Measurements from ENCODE around the gene GDE1.

The GDE1 gene

GRCh38 chr16:19540241-19540970 lies 18.5 kb upstream of the GDE1 start:
- no peak for DNase-seq
- no peaks in the 10 kb centered on the region for H3K9me3 Mint-ChIP-seq

GRCh38 chr16:19532601-19533000 lies 10.7 kb upstream of the GDE1 start:
- no peaks in the 10 kb centered on the region for H3K4me1 Mint-ChIP-seq
- peaks cover 54% of the 10 kb centered on the region for H3K36me3 Mint-ChIP-seq (ENCODE audit: low read depth)
- H3K27ac Mint-ChIP-seq, result no peak overlapping the region
- H3K4me3 Mint-ChIP-seq, result no peak overlapping the region
- H3K9me3 Mint-ChIP-seq, result no peaks in the 10 kb centered on the region
- ATAC-seq, result no peak
- no peaks in the 10 kb centered on the region for H3K27me3 Mint-ChIP-seq
- DNase-seq, result no peak

More at GRCh38 chr16:19540241-19540970, 18.5 kb upstream of the GDE1 start:
- no peaks in the 10 kb centered on the region for H3K27me3 Mint-ChIP-seq
- no peaks in the 10 kb centered on the region for H3K4me1 Mint-ChIP-seq
- ATAC-seq, result no peak
- no peak overlapping the region for H3K4me3 Mint-ChIP-seq
- no peak overlapping the region for H3K27ac Mint-ChIP-seq
- H3K36me3 Mint-ChIP-seq (ENCODE audit: low read depth), result peaks cover 53% of the 10 kb centered on the region

- Mint-ChIP-seq H3K4me3 (no peak overlapping the region), H3K27ac (no peak overlapping the region)
- ATAC-seq, result no peak
Measured at GRCh38 chr16:19528666-19529065, 6.8 kb upstream of the GDE1 start.

GRCh38 chr16:19527161-19527560 lies 5.3 kb upstream of the GDE1 start:
- Mint-ChIP-seq H3K27me3 (no peaks in the 10 kb centered on the region), H3K36me3 (ENCODE audit: low read depth) (peaks cover 25% of the 10 kb centered on the region), H3K9me3 (no peaks in the 10 kb centered on the region), H3K4me3 (no peak overlapping the region), H3K4me1 (peaks cover 29% of the 10 kb centered on the region), H3K27ac (no peak overlapping the region)
- DNase-seq (no peak), ATAC-seq (no peak)

More at GRCh38 chr16:19528666-19529065, 6.8 kb upstream of the GDE1 start:
- no peak for DNase-seq
- H3K36me3 Mint-ChIP-seq (ENCODE audit: low read depth), result peaks cover 33% of the 10 kb centered on the region
- H3K27me3 Mint-ChIP-seq, result no peaks in the 10 kb centered on the region
- H3K4me1 Mint-ChIP-seq, result peaks cover 18% of the 10 kb centered on the region
- H3K9me3 Mint-ChIP-seq, result no peaks in the 10 kb centered on the region

GRCh38 chr16:19525385-19525723 lies 3.5 kb upstream of the GDE1 start:
- Mint-ChIP-seq H3K27me3 (no peaks in the 10 kb centered on the region), H3K9me3 (no peaks in the 10 kb centered on the region), H3K27ac (peak overlapping the region; percentile 56), H3K4me3 (peak overlapping the region; percentile 92), H3K36me3 (ENCODE audit: low read depth) (peaks cover 18% of the 10 kb centered on the region), H3K4me1 (peaks cover 41% of the 10 kb centered on the region)
- no peak for DNase-seq
- no peak for ATAC-seq

GRCh38 chr16:19524616-19525384 lies 2.9 kb upstream of the GDE1 start:
- Mint-ChIP-seq H3K4me3 (peak overlapping the region; percentile 92), H3K4me1 (peaks cover 44% of the 10 kb centered on the region), H3K9me3 (no peaks in the 10 kb centered on the region), H3K27me3 (no peaks in the 10 kb centered on the region), H3K36me3 (ENCODE audit: low read depth) (peaks cover 16% of the 10 kb centered on the region), H3K27ac (peak overlapping the region; percentile 56)
- DNase-seq (no peak), ATAC-seq (no peak)

GRCh38 chr16:19524356-19524615 lies 2.4 kb upstream of the GDE1 start:
- H3K4me3 Mint-ChIP-seq, result peak overlapping the region; percentile 92

GRCh38 chr16:19523559-19524355 lies 1.9 kb upstream of the GDE1 start, which contains the start of gene CCP110:
TSS of gene CCP110 (plus strand) at chr16:19523942. CDS start at chr16:19527882, 3,940 bp downstream.
- H3K9me3 Mint-ChIP-seq, result no peaks in the 10 kb centered on the region
- peak within 1 kb of the TSS; percentile 92 for H3K4me3 Mint-ChIP-seq
- H3K27ac Mint-ChIP-seq, result peak within 1 kb of the TSS; percentile 86
- H3K27me3 Mint-ChIP-seq, result no peaks in the 10 kb centered on the region
- H3K36me3 Mint-ChIP-seq (ENCODE audit: low read depth), result peaks cover 10% of the 10 kb centered on the region
- H3K4me1 Mint-ChIP-seq, result peaks cover 46% of the 10 kb centered on the region
- ATAC-seq (peak; percentile 87), DNase-seq (peak; percentile 92)

More at GRCh38 chr16:19524356-19524615, 2.4 kb upstream of the GDE1 start:
- Mint-ChIP-seq H3K9me3 (no peaks in the 10 kb centered on the region), H3K36me3 (ENCODE audit: low read depth) (peaks cover 14% of the 10 kb centered on the region), H3K27me3 (no peaks in the 10 kb centered on the region), H3K4me1 (peaks cover 44% of the 10 kb centered on the region), H3K27ac (peak overlapping the region; percentile 56)
- DNase-seq, result no peak
- no peak for ATAC-seq

GRCh38 chr16:19523184-19523558 lies 1.3 kb upstream of the GDE1 start:
- Mint-ChIP-seq H3K4me3 (no peak overlapping the region), H3K9me3 (no peaks in the 10 kb centered on the region), H3K27ac (no peak overlapping the region), H3K4me1 (peaks cover 52% of the 10 kb centered on the region), H3K27me3 (no peaks in the 10 kb centered on the region), H3K36me3 (ENCODE audit: low read depth) (peaks cover 7% of the 10 kb centered on the region)
- ATAC-seq (no peak), DNase-seq (no peak)

GRCh38 chr16:19522760-19523159 lies 862 bp upstream of the GDE1 start:
- H3K36me3 Mint-ChIP-seq (ENCODE audit: low read depth), result peaks cover 4% of the 10 kb centered on the region
- no peak overlapping the region for H3K27ac Mint-ChIP-seq
- no peak overlapping the region for H3K4me3 Mint-ChIP-seq
- H3K9me3 Mint-ChIP-seq, result no peaks in the 10 kb centered on the region
- no peaks in the 10 kb centered on the region for H3K27me3 Mint-ChIP-seq
- H3K4me1 Mint-ChIP-seq, result peaks cover 53% of the 10 kb centered on the region
- ATAC-seq (no peak), DNase-seq (no peak)

GRCh38 chr16:19522397-19522732 lies 467 bp upstream of the GDE1 start:
- peak overlapping the region; percentile 87 for H3K27ac Mint-ChIP-seq
- H3K4me3 Mint-ChIP-seq, result peak overlapping the region; percentile 93
- no peak for ATAC-seq
- peaks cover 57% of the 10 kb centered on the region for H3K4me1 Mint-ChIP-seq
- no peak for DNase-seq
- H3K27me3 Mint-ChIP-seq, result no peaks in the 10 kb centered on the region
- peaks cover 6% of the 10 kb centered on the region for H3K36me3 Mint-ChIP-seq (ENCODE audit: low read depth)
- no peaks in the 10 kb centered on the region for H3K9me3 Mint-ChIP-seq

- peak overlapping the region; percentile 93 for H3K4me3 Mint-ChIP-seq
- H3K27me3 Mint-ChIP-seq, result no peaks in the 10 kb centered on the region
- H3K27ac Mint-ChIP-seq, result peak overlapping the region; percentile 87
- DNase-seq (no peak), ATAC-seq (no peak)
- peaks cover 61% of the 10 kb centered on the region for H3K4me1 Mint-ChIP-seq
- H3K9me3 Mint-ChIP-seq, result no peaks in the 10 kb centered on the region
- peaks cover 19% of the 10 kb centered on the region for H3K36me3 Mint-ChIP-seq (ENCODE audit: low read depth)
Measured at GRCh38 chr16:19520861-19521331, 1.0 kb downstream of the GDE1 start.

- Mint-ChIP-seq H3K36me3 (ENCODE audit: low read depth) (peaks cover 32% of the 10 kb centered on the region), H3K9me3 (no peaks in the 10 kb centered on the region), H3K4me1 (peaks cover 52% of the 10 kb centered on the region), H3K4me3 (no peak overlapping the region), H3K27ac (no peak overlapping the region), H3K27me3 (no peaks in the 10 kb centered on the region)
- DNase-seq, result no peak
- ATAC-seq, result no peak
Measured at GRCh38 chr16:19518388-19518787, 3.5 kb downstream of the GDE1 start.

- Mint-ChIP-seq H3K27ac (peak overlapping the region; percentile 28), H3K9me3 (no peaks in the 10 kb centered on the region), H3K4me1 (peaks cover 47% of the 10 kb centered on the region), H3K36me3 (ENCODE audit: low read depth) (peaks cover 34% of the 10 kb centered on the region), H3K27me3 (no peaks in the 10 kb centered on the region), H3K4me3 (no peak overlapping the region)
- ATAC-seq (no peak), DNase-seq (no peak)
Measured at GRCh38 chr16:19517424-19518089, 4.3 kb downstream of the GDE1 start.

All from activated naive CD8-positive, alpha-beta T cell treated with anti-CD3 and anti-CD28 coated beads, Interleukin-2, amount 50 U/mL, for 24 hours (primary cell).